ENCODE results near the gene LBH.

LBH gene

DNA sequence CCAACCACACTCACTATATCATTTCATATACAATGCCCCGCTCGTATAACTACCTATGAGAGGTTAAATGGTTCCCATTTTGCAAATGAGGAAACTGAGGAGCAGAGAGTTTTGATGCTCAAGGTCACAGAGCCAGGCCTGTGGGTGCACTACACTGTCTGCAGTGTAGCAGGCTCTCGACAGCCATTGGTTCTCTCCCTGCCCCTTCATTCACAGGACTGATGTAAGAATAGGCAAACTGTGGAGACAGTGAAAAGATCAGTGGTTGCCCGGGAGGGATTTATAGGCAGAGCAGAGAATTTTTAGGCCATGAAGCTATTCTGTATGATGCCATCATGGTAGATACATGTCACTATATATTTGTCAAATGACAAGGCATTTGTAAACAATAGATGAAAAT lies 39.0 kb upstream of the LBH start:
- no peak for DNase-seq (ENCODE audit: low spot score)
- TF ChIP-seq, protein P1, sequence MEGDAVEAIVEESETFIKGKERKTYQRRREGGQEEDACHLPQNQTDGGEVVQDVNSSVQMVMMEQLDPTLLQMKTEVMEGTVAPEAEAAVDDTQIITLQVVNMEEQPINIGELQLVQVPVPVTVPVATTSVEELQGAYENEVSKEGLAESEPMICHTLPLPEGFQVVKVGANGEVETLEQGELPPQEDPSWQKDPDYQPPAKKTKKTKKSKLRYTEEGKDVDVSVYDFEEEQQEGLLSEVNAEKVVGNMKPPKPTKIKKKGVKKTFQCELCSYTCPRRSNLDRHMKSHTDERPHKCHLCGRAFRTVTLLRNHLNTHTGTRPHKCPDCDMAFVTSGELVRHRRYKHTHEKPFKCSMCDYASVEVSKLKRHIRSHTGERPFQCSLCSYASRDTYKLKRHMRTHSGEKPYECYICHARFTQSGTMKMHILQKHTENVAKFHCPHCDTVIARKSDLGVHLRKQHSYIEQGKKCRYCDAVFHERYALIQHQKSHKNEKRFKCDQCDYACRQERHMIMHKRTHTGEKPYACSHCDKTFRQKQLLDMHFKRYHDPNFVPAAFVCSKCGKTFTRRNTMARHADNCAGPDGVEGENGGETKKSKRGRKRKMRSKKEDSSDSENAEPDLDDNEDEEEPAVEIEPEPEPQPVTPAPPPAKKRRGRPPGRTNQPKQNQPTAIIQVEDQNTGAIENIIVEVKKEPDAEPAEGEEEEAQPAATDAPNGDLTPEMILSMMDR (IDR thresholded peaks at IDR 0.05; ENCODE audit: extremely low read depth, missing control alignments) = no peak

DNA sequence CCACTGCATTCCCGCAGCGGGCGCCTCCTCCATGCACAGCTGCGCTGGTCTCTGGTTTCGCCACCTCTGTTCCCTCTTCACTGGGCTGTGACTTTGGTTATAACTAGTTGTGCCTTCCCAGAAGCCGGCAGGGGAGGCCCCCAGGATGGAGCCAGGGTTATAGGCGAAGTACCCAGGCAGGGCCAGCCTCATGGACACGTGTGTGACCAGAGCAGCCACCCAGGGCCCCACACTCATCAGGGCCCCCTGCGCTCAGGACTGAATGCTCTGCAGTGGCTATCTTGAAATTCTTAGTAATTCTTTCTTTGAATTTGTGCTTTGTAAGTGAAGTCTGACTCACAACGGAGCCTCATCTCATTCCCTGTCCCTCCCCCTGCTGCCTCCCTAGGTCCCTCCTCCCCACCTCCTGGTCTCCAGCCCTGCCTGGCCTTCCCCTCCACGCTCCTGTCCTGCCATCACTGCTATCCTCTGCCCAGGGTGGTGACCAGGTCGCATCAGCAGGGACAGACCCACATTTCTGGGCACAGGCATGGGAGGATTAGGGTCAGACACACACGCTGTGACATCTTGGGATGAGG lies 38.1 kb upstream of the LBH start:
- DNase-seq (ENCODE audit: low spot score) = no peak
- TF ChIP-seq, protein P1 (IDR thresholded peaks at IDR 0.05; ENCODE audit: extremely low read depth, missing control alignments) = no peak

GRCh38 chr2:30194421-30194820 lies 36.9 kb upstream of the LBH start:
- no peak for DNase-seq (ENCODE audit: low spot score)

DNA sequence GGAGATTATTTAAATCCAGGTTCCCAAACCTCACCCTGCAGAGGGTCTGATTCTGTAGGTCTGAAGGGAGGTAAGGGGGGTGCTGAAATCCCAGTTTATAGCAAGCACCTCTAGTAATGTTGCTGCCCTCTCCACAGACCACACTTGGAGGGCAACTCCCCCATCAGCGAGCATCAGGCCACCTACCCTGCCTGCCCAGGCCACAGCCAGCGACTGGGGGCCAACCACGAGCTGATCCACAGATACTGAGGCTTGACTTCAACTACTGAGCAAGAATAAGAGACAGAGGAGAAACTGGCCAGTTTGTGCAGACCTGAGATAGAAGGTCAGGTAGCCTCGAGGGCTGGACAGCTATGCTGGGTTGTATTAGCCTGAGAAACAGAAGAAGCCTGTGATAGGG lies 36.3 kb upstream of the LBH start:
- DNase-seq (ENCODE audit: low spot score) = no peak
- TF ChIP-seq, protein P1 (IDR thresholded peaks at IDR 0.05; ENCODE audit: extremely low read depth, missing control alignments) = no peak

More at GRCh38 chr2:30194421-30194820, 36.9 kb upstream of the LBH start:
- TF ChIP-seq, protein P1 (IDR thresholded peaks at IDR 0.05; ENCODE audit: extremely low read depth, missing control alignments) = no peak

- no peak for DNase-seq (ENCODE audit: low spot score)
- TF ChIP-seq, protein P1 (IDR thresholded peaks at IDR 0.05; ENCODE audit: extremely low read depth, missing control alignments) = no peak
Measured at GRCh38 chr2:30197570-30198192, 33.7 kb upstream of the LBH start.

DNA sequence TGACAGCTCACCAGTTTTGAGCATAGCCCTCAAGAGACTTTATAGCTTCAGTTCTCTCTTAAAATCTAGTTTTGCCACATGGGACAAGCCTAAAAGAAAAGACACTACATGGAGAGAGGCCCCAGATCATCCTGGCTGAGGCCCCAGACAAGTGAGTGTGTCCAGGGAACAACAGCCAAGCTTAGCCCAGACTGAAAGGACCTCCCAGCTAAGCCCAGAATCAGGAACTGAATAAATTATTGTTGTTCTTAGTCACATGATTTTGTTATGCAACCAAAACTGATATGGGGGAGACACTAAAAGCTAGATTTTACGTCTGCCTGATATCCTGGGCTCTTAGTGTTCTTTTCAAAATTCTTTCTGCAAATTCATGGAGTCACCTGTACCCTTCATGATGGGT lies 29.3 kb upstream of the LBH start:
- TF ChIP-seq, protein P1 (IDR thresholded peaks at IDR 0.05; ENCODE audit: extremely low read depth, missing control alignments) = no peak
- DNase-seq (ENCODE audit: low spot score) = no peak

GRCh38 chr2:30203156-30203555 lies 28.2 kb upstream of the LBH start:
- no peak for DNase-seq (ENCODE audit: low spot score)
- TF ChIP-seq, protein P1 (IDR thresholded peaks at IDR 0.05; ENCODE audit: extremely low read depth, missing control alignments) = no peak

All from GM20000 (cell line).